AG04450 (cell line): ENCODE data around the gene TNFAIP2. TPM values are rescaled to one million over a fixed set of nuclear protein-coding genes. Genes with fewer than 3 reads are reported as not detected.

Experiments
- CTCF ChIA-PET: fragments of 300-600, 350-600 bp; formaldehyde crosslinking; extraction: SDS; loops from one replicate; lab custom pipeline; 2022; ENCODE audit warnings: antibody characterized with exemption, inconsistent platforms; lab: Charles Lee
- POLR2A ChIA-PET: fragments of 350-600 bp; formaldehyde crosslinking; extraction: SDS; loops from one replicate; lab custom pipeline; 2021; ENCODE audit warnings: antibody characterized with exemption, inconsistent platforms; lab: Yijun Ruan, JAX
- DNase-seq: peaks from one replicate; pipeline ENCODE4 v3.0.0-alpha.2; 2011; ENCODE audit warnings: low read depth, low spot score
- H3K27ac ChIP-seq: one replicate; pipeline ENCODE4 v1.5.1; 2012; ENCODE audit warnings: low read depth, low read length, control low read depth
- H3K27me3 ChIP-seq: one replicate; pipeline ENCODE4 v1.6.0; 2012; ENCODE audit warnings: low read length; ENCODE audit not compliant: control insufficient read depth, insufficient read depth
- H3K4me3 ChIP-seq: 2 replicates; pipeline ENCODE4 v1.5.1; 2011; ENCODE audit warnings: mild to moderate bottlenecking, low read depth, low read length, control low read depth
- H3K9me3 ChIP-seq: 2 replicates; pipeline ENCODE4 v1.5.1; 2012; ENCODE audit warnings: low read length; ENCODE audit not compliant: control insufficient read depth, insufficient read depth
- polyA plus RNA-seq: library from polyadenylated mRNA; depleted of rRNA; stranded (reverse); fragments of >200 nt; gene quantifications from 2 replicates; pipeline ENCODE4 v1.2.3, GENCODE V29; 2011
- TF ChIP-seq, protein P1 (sequence below): IDR thresholded peaks from 2 replicates; pipeline ENCODE4 v1.5.1; 2011; ENCODE audit warnings: low read depth, low read length, control low read depth, inconsistent platforms

TNFAIP2 gene
- polyA plus RNA-seq, 1 experiment, result 15.3 TPM

DNA sequence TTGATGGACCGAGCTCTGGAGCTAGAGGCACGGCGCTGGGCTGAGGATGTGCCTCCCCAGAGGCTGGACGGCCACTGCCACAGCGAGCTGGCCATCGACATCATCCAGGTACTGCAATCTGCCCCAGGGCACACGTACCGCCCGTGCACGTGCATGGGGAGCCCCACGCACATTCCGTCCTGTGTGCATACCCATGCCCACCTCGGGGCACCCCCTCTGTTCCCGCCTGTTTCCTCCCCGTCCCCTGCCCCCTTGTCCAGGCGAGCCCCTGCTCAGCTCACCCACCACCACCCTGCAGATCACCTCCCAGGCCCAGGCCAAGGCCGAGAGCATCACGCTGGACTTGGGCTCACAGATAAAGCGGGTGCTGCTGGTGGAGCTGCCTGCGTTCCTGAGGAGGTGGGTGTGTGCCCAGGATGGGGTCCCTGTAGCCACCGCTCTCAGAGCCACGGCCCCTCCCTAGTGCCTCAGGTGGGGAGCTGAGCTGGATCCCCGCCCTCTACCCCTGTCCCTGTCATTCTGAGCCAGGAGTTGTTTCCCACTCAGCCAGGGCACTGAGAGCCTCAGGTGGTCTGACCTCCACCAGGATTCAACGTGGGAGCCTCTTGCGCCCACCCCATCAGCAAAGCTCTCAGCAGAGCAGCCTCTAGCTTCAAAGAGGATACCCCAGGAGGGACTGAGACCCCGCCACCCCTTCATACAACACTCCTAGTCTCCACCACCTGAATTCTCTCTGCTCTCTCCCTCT is 6.9 kb downstream of the TNFAIP2 start:
- H3K27ac ChIP-seq, result peak overlapping the region; percentile 39
- H3K27me3 ChIP-seq, result peaks cover 5% of the 10 kb centered on the region
- DNase-seq, result no peak
- no peaks in the 10 kb centered on the region; the same call in 1 of the 2 replicates for H3K9me3 ChIP-seq
- ChIA-PET POLR2A (interaction anchor here (1.0 to 1.3 kb wide), 2 partner anchors 20 to 204 kb away, joined by 3 to 7 read pairs; partner anchors contain the start of gene EIF5), CTCF (interaction anchor here (1.0 to 2.3 kb wide), 2 partner anchors 25 to 56 kb away, joined by 4 to 8 read pairs; no protein-coding TSS in a partner anchor)
- TF ChIP-seq, protein P1, sequence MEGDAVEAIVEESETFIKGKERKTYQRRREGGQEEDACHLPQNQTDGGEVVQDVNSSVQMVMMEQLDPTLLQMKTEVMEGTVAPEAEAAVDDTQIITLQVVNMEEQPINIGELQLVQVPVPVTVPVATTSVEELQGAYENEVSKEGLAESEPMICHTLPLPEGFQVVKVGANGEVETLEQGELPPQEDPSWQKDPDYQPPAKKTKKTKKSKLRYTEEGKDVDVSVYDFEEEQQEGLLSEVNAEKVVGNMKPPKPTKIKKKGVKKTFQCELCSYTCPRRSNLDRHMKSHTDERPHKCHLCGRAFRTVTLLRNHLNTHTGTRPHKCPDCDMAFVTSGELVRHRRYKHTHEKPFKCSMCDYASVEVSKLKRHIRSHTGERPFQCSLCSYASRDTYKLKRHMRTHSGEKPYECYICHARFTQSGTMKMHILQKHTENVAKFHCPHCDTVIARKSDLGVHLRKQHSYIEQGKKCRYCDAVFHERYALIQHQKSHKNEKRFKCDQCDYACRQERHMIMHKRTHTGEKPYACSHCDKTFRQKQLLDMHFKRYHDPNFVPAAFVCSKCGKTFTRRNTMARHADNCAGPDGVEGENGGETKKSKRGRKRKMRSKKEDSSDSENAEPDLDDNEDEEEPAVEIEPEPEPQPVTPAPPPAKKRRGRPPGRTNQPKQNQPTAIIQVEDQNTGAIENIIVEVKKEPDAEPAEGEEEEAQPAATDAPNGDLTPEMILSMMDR, result no peak
- no peak overlapping the region for H3K4me3 ChIP-seq

DNA sequence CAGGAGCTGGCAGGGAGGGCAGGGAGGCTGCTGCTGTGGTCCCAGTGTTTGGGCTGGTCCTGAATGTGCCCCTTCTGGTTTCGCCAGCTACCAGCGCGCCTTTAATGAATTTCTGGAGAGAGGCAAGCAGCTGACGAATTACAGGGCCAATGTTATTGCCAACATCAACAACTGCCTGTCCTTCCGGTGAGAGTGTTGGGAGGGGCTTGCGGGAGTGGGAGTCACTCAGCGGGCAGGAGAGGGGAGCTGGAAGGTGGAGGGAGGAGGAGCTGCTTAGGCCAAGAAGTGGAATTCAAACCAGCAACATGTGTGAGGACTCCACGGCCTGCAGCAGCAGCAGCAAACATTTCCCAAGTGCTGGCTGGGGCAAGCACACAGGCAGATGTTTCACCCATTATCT is 7.7 kb downstream of the TNFAIP2 start:
- POLR2A ChIA-PET, result interaction anchor here (0.5 to 1.3 kb wide), 3 partner anchors 13 to 203 kb away, joined by 3 to 7 read pairs (median 4); partner anchors contain the start of gene EIF5
- Histone ChIP-seq H3K27me3 (peaks cover 3% of the 10 kb centered on the region), H3K9me3 (no peaks in the 10 kb centered on the region; the same call in 1 of the 2 replicates), H3K4me3 (no peak overlapping the region), H3K27ac (peak overlapping the region; percentile 39)
- TF ChIP-seq, protein P1, result no peak
- DNase-seq, result peak; percentile 44
- CTCF ChIA-PET, result interaction anchor here (2.3 kb wide), 1 partner anchor 26 kb away, joined by 8 read pairs; no protein-coding TSS in a partner anchor

DNA sequence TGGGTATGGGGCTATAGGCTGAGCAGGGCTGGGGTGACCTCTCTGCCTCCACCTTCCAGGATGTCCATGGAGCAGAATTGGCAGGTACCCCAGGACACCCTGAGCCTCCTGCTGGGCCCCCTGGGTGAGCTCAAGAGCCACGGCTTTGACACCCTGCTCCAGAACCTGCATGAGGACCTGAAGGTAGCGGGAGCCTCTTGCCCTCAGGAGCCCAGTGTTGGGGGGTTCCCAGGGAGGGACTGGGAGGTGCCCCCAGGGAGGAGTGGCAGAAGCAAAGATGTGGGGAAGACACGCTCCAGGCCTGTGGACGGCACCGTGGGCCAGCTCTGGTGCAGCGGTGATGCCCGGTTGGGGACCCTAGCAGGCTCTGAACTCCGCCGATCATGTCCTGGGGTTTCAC is 8.3 kb downstream of the TNFAIP2 start:
- CTCF ChIA-PET, result interaction anchor here (2.3 kb wide), 1 partner anchor 26 kb away, joined by 8 read pairs; no protein-coding TSS in a partner anchor
- no peak for DNase-seq
- Histone ChIP-seq H3K27ac (no peak overlapping the region), H3K4me3 (no peak overlapping the region), H3K27me3 (no peaks in the 10 kb centered on the region), H3K9me3 (no peaks in the 10 kb centered on the region; the same call in 1 of the 2 replicates)
- POLR2A ChIA-PET, result interaction anchor here (1.3 kb wide), 1 partner anchor 202 kb away, joined by 7 read pairs; the partner anchor contains the start of gene EIF5
- TF ChIP-seq, protein P1, result no peak

DNA sequence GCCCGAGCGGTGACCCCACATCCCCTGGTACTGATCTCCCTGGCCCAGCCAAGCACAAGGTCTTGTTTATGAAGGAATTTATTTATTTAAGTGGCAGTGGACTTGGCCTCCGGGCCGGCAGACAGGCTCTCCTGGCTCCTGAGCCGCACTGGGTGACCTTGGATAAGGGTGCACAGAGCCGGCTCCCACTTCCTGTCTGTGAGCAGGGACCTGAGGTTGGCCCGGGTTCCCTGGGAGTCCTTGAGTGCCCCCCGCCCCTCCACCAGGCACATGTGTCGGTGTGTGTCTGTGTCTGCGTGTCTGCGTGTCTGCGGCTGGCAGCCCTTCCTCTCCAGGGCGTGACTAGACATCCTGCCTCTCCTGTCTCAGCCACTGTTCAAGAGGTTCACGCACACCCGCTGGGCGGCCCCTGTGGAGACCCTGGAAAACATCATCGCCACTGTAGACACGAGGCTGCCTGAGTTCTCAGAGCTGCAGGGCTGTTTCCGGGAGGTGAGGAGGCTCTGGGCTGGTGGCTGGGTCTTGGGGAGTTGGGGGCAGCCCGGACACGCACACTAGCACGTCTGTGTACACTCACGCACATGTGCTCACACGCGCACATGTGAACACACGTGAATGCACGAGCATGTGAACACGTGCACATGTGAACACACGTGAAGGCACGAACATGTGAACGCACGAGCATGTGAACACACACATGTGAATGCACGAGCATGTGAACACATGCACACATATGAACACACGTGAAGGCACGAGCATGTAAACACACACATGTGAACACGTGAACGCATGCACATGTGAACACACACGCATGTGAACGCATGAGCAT is 9.3 kb downstream of the TNFAIP2 start:
- Histone ChIP-seq H3K27me3 (no peaks in the 10 kb centered on the region), H3K9me3 (no peaks in the 10 kb centered on the region; the same call in 1 of the 2 replicates), H3K4me3 (no peak overlapping the region), H3K27ac (no peak overlapping the region)
- POLR2A ChIA-PET, result interaction anchor here (0.6 kb wide), 1 partner anchor 213 kb away, joined by 3 read pairs; no protein-coding TSS in a partner anchor
- DNase-seq, result no peak
- CTCF ChIA-PET, result no interaction called here
- TF ChIP-seq, protein P1, result no peak
